ENCODE results near the gene LHFPL5.

The LHFPL5 gene

DNA sequence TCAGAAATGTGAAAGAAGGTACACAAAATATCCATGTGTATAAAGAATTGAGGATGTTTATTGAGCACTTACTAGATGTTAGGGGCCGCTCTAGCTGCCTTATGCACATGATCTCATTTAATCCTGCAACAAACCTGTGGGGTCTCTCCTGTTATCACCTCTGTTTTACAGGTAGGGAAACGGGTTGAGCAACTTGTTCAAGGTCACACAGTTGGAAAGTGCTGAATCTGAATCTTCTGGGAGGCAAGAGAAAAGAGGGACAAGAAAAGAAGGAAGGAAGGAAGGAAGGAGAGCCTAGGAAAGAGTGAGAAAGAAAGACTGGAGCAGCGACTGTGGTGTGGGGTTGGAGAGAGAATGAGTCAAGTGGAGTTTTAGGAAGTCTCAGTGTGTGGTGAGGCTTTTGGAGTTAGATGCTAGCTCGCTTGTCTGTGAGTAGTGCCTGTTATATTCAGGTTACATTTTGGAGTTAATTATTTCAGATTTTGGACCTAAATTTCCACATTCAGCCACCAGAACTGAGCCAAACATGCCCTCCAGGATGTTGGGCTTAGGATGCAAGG, 16.6 kb upstream of the LHFPL5 start:
- Histone ChIP-seq H3K4me3 (ENCODE audit: insufficient read depth, low read depth, low read length, poor library complexity, severe bottlenecking) (no peak overlapping the region), H3K9me3 (ENCODE audit: control insufficient read depth, low read length) (no peaks in the 10 kb centered on the region), H3K27me3 (replicated peaks; ENCODE audit: control insufficient read depth, insufficient read depth, low read length, poor library complexity, severe bottlenecking) (peaks cover 8% of the 10 kb centered on the region), H3K36me3 (ENCODE audit: control insufficient read depth, insufficient read depth, low read length) (no peaks in the 10 kb centered on the region), H3K27ac (ENCODE audit: insufficient read depth, low read length, poor library complexity, severe bottlenecking) (no peak overlapping the region), H3K4me1 (ENCODE audit: control insufficient read depth, insufficient read depth, low read length, poor library complexity, severe bottlenecking) (no peaks in the 10 kb centered on the region)
- no peak for DNase-seq

- H3K36me3 ChIP-seq (ENCODE audit: control insufficient read depth, insufficient read depth, low read length): no peaks in the 10 kb centered on the region
- H3K4me1 ChIP-seq (ENCODE audit: control insufficient read depth, insufficient read depth, low read length, poor library complexity, severe bottlenecking): no peaks in the 10 kb centered on the region
- DNase-seq: no peak
- no peak overlapping the region for H3K4me3 ChIP-seq (ENCODE audit: insufficient read depth, low read depth, low read length, poor library complexity, severe bottlenecking)
- no peaks in the 10 kb centered on the region for H3K9me3 ChIP-seq (ENCODE audit: control insufficient read depth, low read length)
- peaks cover 8% of the 10 kb centered on the region for H3K27me3 ChIP-seq (replicated peaks; ENCODE audit: control insufficient read depth, insufficient read depth, low read length, poor library complexity, severe bottlenecking)
- no peak overlapping the region for H3K27ac ChIP-seq (ENCODE audit: insufficient read depth, low read length, poor library complexity, severe bottlenecking)
Observed at GRCh38 chr6:35790683-35791082, 14.5 kb upstream of the LHFPL5 start.

GRCh38 chr6:35794536-35795452, 10.4 kb upstream of the LHFPL5 start:
- DNase-seq: no peak
- no peak overlapping the region for H3K27ac ChIP-seq (ENCODE audit: insufficient read depth, low read length, poor library complexity, severe bottlenecking)

GRCh38 chr6:35795453-35796071, 9.6 kb upstream of the LHFPL5 start:
- Histone ChIP-seq H3K36me3 (ENCODE audit: control insufficient read depth, insufficient read depth, low read length) (no peaks in the 10 kb centered on the region), H3K27ac (ENCODE audit: insufficient read depth, low read length, poor library complexity, severe bottlenecking) (no peak overlapping the region), H3K9me3 (ENCODE audit: control insufficient read depth, low read length) (no peaks in the 10 kb centered on the region), H3K4me3 (ENCODE audit: insufficient read depth, low read depth, low read length, poor library complexity, severe bottlenecking) (no peak overlapping the region), H3K27me3 (replicated peaks; ENCODE audit: control insufficient read depth, insufficient read depth, low read length, poor library complexity, severe bottlenecking) (no peaks in the 10 kb centered on the region), H3K4me1 (ENCODE audit: control insufficient read depth, insufficient read depth, low read length, poor library complexity, severe bottlenecking) (no peaks in the 10 kb centered on the region)
- DNase-seq: no peak

More at GRCh38 chr6:35794536-35795452, 10.4 kb upstream of the LHFPL5 start:
- Histone ChIP-seq H3K27me3 (replicated peaks; ENCODE audit: control insufficient read depth, insufficient read depth, low read length, poor library complexity, severe bottlenecking) (no peaks in the 10 kb centered on the region), H3K9me3 (ENCODE audit: control insufficient read depth, low read length) (no peaks in the 10 kb centered on the region), H3K4me1 (ENCODE audit: control insufficient read depth, insufficient read depth, low read length, poor library complexity, severe bottlenecking) (no peaks in the 10 kb centered on the region), H3K36me3 (ENCODE audit: control insufficient read depth, insufficient read depth, low read length) (no peaks in the 10 kb centered on the region), H3K4me3 (ENCODE audit: insufficient read depth, low read depth, low read length, poor library complexity, severe bottlenecking) (no peak overlapping the region)

DNA sequence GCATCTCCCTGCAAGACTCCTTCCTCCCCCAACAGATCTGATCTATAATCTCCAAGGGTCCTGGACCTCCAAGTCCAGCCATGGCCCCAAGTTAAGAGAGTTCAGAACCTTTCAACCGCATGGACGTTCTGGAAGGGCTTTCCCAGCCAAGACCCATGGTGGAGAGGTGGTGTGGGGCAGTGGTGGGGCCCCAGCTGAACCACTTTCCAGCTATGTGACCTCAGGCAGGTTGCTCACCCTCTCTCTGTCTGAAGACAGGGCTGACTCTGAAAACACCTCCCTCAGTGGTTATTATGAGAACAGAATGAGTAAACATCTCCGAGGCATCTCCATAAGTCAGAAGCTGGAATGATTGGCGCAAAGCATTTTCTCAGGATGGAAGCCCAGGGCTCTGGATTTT, 8.9 kb upstream of the LHFPL5 start:
- Histone ChIP-seq H3K36me3 (ENCODE audit: control insufficient read depth, insufficient read depth, low read length) (no peaks in the 10 kb centered on the region), H3K27ac (ENCODE audit: insufficient read depth, low read length, poor library complexity, severe bottlenecking) (no peak overlapping the region), H3K4me1 (ENCODE audit: control insufficient read depth, insufficient read depth, low read length, poor library complexity, severe bottlenecking) (no peaks in the 10 kb centered on the region), H3K27me3 (replicated peaks; ENCODE audit: control insufficient read depth, insufficient read depth, low read length, poor library complexity, severe bottlenecking) (no peaks in the 10 kb centered on the region), H3K9me3 (ENCODE audit: control insufficient read depth, low read length) (no peaks in the 10 kb centered on the region), H3K4me3 (ENCODE audit: insufficient read depth, low read depth, low read length, poor library complexity, severe bottlenecking) (no peak overlapping the region)
- DNase-seq: no peak

GRCh38 chr6:35797837-35798526, 7.2 kb upstream of the LHFPL5 start:
- H3K9me3 ChIP-seq (ENCODE audit: control insufficient read depth, low read length): no peaks in the 10 kb centered on the region
- H3K4me1 ChIP-seq (ENCODE audit: control insufficient read depth, insufficient read depth, low read length, poor library complexity, severe bottlenecking): no peaks in the 10 kb centered on the region
- H3K27me3 ChIP-seq (replicated peaks; ENCODE audit: control insufficient read depth, insufficient read depth, low read length, poor library complexity, severe bottlenecking): no peaks in the 10 kb centered on the region
- H3K36me3 ChIP-seq (ENCODE audit: control insufficient read depth, insufficient read depth, low read length): no peaks in the 10 kb centered on the region
- no peak for DNase-seq
- no peak overlapping the region for H3K27ac ChIP-seq (ENCODE audit: insufficient read depth, low read length, poor library complexity, severe bottlenecking)
- H3K4me3 ChIP-seq (ENCODE audit: insufficient read depth, low read depth, low read length, poor library complexity, severe bottlenecking): no peak overlapping the region

DNA sequence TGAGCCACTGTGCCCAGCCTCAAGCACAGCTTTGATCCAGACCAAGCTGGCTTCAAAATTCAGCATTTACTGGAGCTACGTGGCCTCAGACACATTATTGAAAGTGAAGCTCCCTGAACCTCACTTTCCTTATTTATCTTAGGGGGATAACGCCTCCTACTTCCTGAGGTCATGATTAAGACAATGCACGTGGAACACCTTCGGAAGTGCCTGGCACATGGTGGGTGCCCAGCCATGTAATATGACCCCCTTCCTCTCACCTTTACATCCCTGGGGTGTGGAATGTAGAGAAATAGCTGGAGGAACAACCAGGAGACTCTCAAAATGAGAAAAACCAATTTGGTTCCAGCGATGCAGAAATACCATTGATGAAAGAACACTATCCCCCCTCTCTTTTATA, 6.4 kb upstream of the LHFPL5 start:
- Histone ChIP-seq H3K27me3 (replicated peaks; ENCODE audit: control insufficient read depth, insufficient read depth, low read length, poor library complexity, severe bottlenecking) (no peaks in the 10 kb centered on the region), H3K9me3 (ENCODE audit: control insufficient read depth, low read length) (no peaks in the 10 kb centered on the region), H3K27ac (ENCODE audit: insufficient read depth, low read length, poor library complexity, severe bottlenecking) (no peak overlapping the region)

DNA sequence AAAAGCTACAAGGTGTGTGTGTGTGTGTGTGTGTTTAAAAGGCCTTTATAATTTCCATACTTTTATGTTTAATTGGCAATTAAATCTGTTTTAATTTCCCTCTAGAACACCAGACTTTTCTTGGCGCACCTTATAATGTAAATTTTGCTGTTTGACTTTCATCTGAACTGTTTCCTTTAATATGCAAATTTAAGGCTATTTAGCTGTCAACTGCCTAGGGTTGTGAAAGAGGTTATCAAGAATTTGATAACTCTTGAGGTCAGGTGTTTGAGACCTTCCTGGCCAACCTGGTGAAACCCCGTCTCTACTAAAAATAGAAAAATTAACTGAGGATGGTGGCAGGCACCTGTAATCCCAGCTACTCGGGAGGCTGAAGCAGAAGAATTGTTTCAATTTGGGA, 4.0 kb upstream of the LHFPL5 start:
- Histone ChIP-seq H3K27ac (ENCODE audit: insufficient read depth, low read length, poor library complexity, severe bottlenecking) (no peak overlapping the region), H3K9me3 (ENCODE audit: control insufficient read depth, low read length) (no peaks in the 10 kb centered on the region), H3K4me1 (ENCODE audit: control insufficient read depth, insufficient read depth, low read length, poor library complexity, severe bottlenecking) (peaks cover 3% of the 10 kb centered on the region), H3K36me3 (ENCODE audit: control insufficient read depth, insufficient read depth, low read length) (no peaks in the 10 kb centered on the region), H3K4me3 (ENCODE audit: insufficient read depth, low read depth, low read length, poor library complexity, severe bottlenecking) (no peak overlapping the region), H3K27me3 (replicated peaks; ENCODE audit: control insufficient read depth, insufficient read depth, low read length, poor library complexity, severe bottlenecking) (peaks cover 5% of the 10 kb centered on the region)
- no peak for DNase-seq

More for the DNA sequence above, 6.4 kb upstream of the LHFPL5 start:
- Histone ChIP-seq H3K4me1 (ENCODE audit: control insufficient read depth, insufficient read depth, low read length, poor library complexity, severe bottlenecking) (no peaks in the 10 kb centered on the region), H3K4me3 (ENCODE audit: insufficient read depth, low read depth, low read length, poor library complexity, severe bottlenecking) (no peak overlapping the region), H3K36me3 (ENCODE audit: control insufficient read depth, insufficient read depth, low read length) (no peaks in the 10 kb centered on the region)
- no peak for DNase-seq

- no peaks in the 10 kb centered on the region for H3K36me3 ChIP-seq (ENCODE audit: control insufficient read depth, insufficient read depth, low read length)
- no peak overlapping the region for H3K27ac ChIP-seq (ENCODE audit: insufficient read depth, low read length, poor library complexity, severe bottlenecking)
- peaks cover 3% of the 10 kb centered on the region for H3K4me1 ChIP-seq (ENCODE audit: control insufficient read depth, insufficient read depth, low read length, poor library complexity, severe bottlenecking)
- DNase-seq: no peak
- peaks cover 8% of the 10 kb centered on the region for H3K27me3 ChIP-seq (replicated peaks; ENCODE audit: control insufficient read depth, insufficient read depth, low read length, poor library complexity, severe bottlenecking)
- H3K9me3 ChIP-seq (ENCODE audit: control insufficient read depth, low read length): no peaks in the 10 kb centered on the region
- no peak overlapping the region for H3K4me3 ChIP-seq (ENCODE audit: insufficient read depth, low read depth, low read length, poor library complexity, severe bottlenecking)
Observed at GRCh38 chr6:35808688-35809087, 3.5 kb downstream of the LHFPL5 start.
